ENCODE data around the gene IQCK.
"Not testable (repeated sequence)": the region's sequence is repeated elsewhere in the genome, so short reads cannot be mapped to it uniquely, and the experiment has no call there.

Gene IQCK

GRCh38 chr16:19760356-19761060 is 42.4 kb downstream of the IQCK start:
- DNase-seq (ENCODE audit: low read depth) = no peak

- no peak for DNase-seq (ENCODE audit: low read depth)
Measured at GRCh38 chr16:19765860-19766553, 47.9 kb downstream of the IQCK start.

GRCh38 chr16:19766554-19766884 is 48.4 kb downstream of the IQCK start:
- DNase-seq (ENCODE audit: low read depth) = no peak

- DNase-seq (ENCODE audit: low read depth) = no peak
Measured at GRCh38 chr16:19766988-19767387, 48.9 kb downstream of the IQCK start.

GRCh38 chr16:19767497-19767896 is 49.4 kb downstream of the IQCK start:
- DNase-seq (ENCODE audit: low read depth) = no peak

GRCh38 chr16:19769239-19769638 is 51.2 kb downstream of the IQCK start:
- DNase-seq (ENCODE audit: low read depth) = no peak

GRCh38 chr16:19771040-19771439 is 53.0 kb downstream of the IQCK start:
- no peak for DNase-seq (ENCODE audit: low read depth)

GRCh38 chr16:19771796-19772195 is 53.7 kb downstream of the IQCK start:
- no peak for DNase-seq (ENCODE audit: low read depth)

- DNase-seq (ENCODE audit: low read depth) = no peak
Measured at GRCh38 chr16:19774024-19774423, 56.0 kb downstream of the IQCK start.

- DNase-seq (ENCODE audit: low read depth) = no peak
Measured at GRCh38 chr16:19776147-19776546, 58.1 kb downstream of the IQCK start.

GRCh38 chr16:19776565-19776964 is 58.5 kb downstream of the IQCK start:
- no peak for DNase-seq (ENCODE audit: low read depth)

- DNase-seq (ENCODE audit: low read depth) = no peak
Measured at GRCh38 chr16:19780321-19780720, 62.2 kb downstream of the IQCK start.

GRCh38 chr16:19781226-19781625 is 63.2 kb downstream of the IQCK start:
- DNase-seq (ENCODE audit: low read depth) = peak; percentile 89

GRCh38 chr16:19783363-19784182 is 65.5 kb downstream of the IQCK start:
- DNase-seq (ENCODE audit: low read depth) = no peak

- DNase-seq (ENCODE audit: low read depth) = no peak
Measured at GRCh38 chr16:19784183-19784736, 66.2 kb downstream of the IQCK start.

- DNase-seq (ENCODE audit: low read depth) = no peak
Measured at GRCh38 chr16:19785081-19785480, 67.0 kb downstream of the IQCK start.

- DNase-seq (ENCODE audit: low read depth) = no peak
Measured at GRCh38 chr16:19785512-19786130, 67.5 kb downstream of the IQCK start.

- not testable (repeated sequence) for DNase-seq (ENCODE audit: low read depth)
Measured at GRCh38 chr16:19801369-19801768, 83.3 kb downstream of the IQCK start.

GRCh38 chr16:19801824-19802223 is 83.8 kb downstream of the IQCK start:
- not testable (repeated sequence) for DNase-seq (ENCODE audit: low read depth)

GRCh38 chr16:19802612-19803011 is 84.5 kb downstream of the IQCK start:
- no peak for DNase-seq (ENCODE audit: low read depth)

- DNase-seq (ENCODE audit: low read depth) = no peak
Measured at GRCh38 chr16:19804538-19805323, 86.7 kb downstream of the IQCK start.
